Activated CD8-positive, alpha-beta memory T cell treated with anti-CD3 and anti-CD28 coated beads, Interleukin-2, amount 50 U/mL, for 24 hours (primary cell): Measurements from ENCODE around the gene CDK9.
A peak's percentile ranks its signal among the peaks of the same experiment; 100 is the strongest.

Experiments
- DNase-seq: peaks from one replicate; pipeline ENCODE4 v3.0.0-alpha.2; 2020; ENCODE audit errors: extremely low read depth

The CDK9 gene

GRCh38 chr9:127761491-127761956, 24.3 kb upstream of the CDK9 start:
- no peak for DNase-seq

GRCh38 chr9:127762111-127762676, 23.6 kb upstream of the CDK9 start:
- DNase-seq: no peak

- no peak for DNase-seq
These were observed 21.9 kb upstream of the CDK9 start for GRCh38 chr9:127763918-127764384.

- DNase-seq: no peak
These were observed 20.4 kb upstream of the CDK9 start for GRCh38 chr9:127765418-127765817.

DNA sequence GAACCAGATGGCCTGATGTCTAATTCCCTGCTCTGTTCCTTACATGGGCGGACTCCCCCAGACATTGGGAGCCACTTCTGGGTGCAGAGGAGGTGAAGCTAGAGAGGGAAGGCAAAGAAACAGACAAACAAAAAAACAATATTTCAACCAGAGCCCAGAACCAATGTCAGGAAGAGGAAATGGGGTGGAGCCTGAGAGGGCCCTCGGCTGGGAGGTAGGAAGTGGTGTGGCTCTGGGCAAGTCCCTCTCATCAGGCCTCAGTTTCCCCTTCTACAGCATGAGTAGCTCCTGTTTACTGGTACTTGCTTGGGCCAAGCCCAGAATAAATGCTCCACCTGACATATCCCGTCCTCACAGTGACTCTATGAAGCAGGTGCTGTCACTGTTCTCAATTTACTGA, 18.4 kb upstream of the CDK9 start:
- DNase-seq: no peak

DNA sequence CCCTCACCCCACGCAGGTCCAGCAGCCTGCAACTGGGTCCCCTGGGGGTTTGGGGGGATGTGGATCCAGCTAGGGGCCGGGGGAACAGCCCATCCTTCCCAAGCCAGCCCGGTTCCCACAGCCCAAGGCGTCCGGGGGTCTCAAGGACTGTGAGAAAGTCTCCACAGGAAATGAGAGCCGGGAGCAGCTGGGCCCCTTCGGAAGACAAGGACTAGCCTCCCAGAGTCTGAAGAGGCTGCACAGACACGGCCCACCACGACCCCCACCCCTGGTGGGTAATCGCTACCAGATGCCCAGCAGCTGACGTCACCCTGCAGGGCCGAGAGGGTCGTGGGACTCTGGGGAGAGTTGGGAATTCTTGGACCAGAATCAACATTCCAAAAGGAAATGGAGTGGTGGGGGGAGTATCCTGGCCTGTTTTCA, 17.9 kb upstream of the CDK9 start:
- no peak for DNase-seq

DNA sequence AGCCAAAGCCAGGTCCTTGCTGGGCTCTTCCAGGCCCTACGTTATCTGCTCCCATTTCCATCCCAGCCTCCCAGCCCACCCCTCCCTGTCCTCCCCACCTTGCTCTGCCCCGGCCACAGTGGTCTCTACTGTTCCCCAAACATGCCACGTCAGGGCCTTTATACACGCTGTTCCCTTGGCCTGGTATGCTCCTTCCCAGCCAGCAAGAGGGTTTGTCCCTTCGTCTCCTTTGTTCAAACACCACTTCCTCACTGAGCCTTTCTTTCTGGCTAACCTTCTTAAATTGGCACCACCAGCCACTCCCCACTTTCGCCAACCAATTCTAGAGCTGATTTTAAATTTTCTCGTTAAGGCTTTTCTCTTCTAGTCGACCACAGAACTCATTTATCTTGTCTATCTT, 17.1 kb upstream of the CDK9 start:
- no peak for DNase-seq

GRCh38 chr9:127769101-127769500, 16.7 kb upstream of the CDK9 start:
- no peak for DNase-seq

DNA sequence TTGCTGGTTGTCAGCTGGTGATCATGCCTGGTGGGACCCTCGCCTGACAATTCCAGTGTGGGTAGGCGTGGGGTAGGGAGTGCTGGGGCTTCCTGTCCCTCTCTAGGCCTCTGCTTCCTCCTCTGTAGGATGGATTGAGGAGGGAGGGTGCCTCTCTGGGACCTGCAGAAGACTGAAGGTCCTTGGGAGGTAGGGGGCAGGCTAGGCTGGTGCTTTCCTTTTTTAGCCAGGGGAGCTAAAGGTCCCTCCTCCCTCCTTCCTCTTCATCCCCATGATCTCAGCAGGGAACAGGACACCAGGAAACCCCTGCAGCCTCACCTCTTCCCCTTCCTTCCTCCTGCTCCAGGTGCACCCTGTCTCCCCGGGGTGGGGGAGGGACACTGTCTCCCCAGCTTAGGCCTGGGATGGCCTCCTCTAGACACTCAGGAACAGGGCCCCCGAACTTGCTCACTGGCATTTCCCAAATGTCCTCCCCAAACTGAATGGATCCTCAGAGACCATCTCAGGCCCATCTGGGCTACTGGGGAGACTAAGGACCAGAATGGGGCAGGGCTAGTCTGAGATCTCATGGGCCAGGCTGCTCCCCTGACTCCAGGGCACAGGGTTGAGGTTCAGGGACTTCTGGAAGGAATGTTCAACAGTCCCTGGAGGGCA, 15.8 kb upstream of the CDK9 start:
- no peak for DNase-seq

DNA sequence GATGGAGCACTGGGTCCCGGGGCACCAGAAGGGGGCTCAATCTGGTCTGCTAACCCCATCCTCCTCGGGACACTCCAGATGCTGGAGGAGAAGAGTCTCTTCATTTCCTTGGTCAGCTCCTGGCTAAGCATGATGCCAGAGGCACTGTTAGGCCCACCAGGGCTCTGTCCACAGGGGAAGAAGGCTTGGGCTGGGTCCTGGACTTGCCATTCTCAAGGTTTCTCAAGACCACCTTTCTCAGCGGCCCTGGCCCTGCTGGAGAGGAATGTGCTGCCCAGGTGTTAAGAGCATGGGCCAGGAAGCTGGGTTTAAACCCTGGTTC, 15.3 kb upstream of the CDK9 start:
- DNase-seq: no peak

DNA sequence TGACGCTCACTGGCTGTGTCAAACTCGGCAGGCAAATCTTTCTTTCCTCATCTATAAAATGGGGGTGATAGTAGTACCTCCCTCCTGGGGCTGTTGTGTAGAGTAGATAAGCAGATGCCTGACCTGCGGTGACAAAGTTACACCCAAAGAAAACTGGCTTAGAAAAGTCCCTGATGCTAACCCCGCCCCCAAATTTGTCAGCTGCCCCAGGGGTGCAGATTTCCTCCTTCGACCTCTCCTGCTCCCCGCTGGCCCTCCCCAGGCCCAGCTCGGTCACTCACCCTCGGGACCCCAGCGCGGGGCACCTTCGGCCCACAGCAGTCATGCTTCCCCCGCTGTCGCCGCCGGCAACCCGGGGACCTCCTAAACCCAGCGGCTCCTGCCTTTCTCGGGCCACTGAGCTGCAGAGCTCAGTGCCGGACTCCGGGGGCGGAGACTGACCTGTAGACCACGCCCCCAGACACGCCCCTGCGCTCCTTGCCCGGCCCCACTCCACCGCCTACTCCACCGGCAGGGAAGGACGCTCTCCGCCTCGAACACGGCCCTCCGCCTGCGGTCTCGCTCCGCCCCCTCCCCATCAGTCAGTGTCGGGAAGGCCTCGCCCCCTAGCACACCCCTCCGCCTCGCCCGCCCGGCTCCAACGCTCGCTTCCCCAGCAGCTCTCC, 14.8 kb upstream of the CDK9 start:
- DNase-seq: peak; percentile 95

- no peak for DNase-seq
These were observed 14.2 kb upstream of the CDK9 start for GRCh38 chr9:127771570-127772189.

DNA sequence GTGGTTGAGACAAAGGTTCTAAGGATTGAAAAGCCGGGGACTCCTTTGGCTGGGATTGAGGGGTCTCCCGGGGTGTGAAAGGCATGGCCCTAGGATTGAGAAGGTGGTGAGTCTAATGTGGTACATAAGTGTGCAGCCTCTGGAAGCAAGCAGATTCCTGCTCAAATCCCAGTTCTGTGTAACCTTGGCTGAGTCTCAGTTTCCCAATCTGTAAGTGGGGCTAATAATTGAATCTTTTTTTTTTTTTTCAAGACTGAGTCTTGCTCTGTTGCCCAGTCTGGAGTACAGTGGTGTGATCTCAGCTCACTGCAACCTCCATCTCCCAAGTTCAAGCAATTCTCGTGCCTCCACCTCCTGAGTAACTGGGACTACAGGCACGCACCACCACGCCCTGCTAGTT, 13.2 kb upstream of the CDK9 start:
- DNase-seq: no peak

- no peak for DNase-seq
These were observed 12.6 kb upstream of the CDK9 start for GRCh38 chr9:127773272-127773671.

- no peak for DNase-seq
These were observed 11.9 kb upstream of the CDK9 start for GRCh38 chr9:127773981-127774380.

GRCh38 chr9:127776195-127776923, 9.5 kb upstream of the CDK9 start:
- DNase-seq: no peak

GRCh38 chr9:127776924-127777289, 8.9 kb upstream of the CDK9 start:
- DNase-seq: no peak

DNA sequence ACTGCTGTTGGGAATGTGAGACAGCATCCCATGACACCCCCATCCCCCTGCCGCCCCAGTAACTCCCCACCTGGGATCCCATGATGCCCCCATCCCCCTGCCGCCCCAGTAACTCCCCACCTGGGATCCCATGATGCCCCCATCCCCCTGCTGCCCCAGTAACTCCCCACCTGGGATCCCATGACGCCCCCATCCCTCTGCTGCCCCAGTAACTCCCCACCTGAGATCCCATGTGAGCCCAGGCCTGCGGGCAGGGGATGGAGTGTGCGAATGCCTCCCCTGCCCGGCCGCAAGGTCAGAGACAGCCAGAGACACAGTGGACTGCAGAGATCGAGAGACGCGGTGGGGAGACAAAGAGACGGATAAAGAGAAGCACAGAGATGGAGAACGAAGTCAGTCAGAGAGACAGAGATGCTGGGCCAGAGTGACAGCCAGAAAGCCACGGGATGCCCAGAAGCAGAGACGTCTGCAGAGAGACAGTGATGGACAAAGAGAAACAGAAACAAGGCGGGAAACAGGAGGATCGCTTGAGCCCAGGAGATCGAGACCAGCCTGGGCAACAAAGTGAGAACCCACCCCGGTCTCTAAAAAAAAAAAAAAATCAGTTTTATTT, 8.4 kb upstream of the CDK9 start:
- no peak for DNase-seq

DNA sequence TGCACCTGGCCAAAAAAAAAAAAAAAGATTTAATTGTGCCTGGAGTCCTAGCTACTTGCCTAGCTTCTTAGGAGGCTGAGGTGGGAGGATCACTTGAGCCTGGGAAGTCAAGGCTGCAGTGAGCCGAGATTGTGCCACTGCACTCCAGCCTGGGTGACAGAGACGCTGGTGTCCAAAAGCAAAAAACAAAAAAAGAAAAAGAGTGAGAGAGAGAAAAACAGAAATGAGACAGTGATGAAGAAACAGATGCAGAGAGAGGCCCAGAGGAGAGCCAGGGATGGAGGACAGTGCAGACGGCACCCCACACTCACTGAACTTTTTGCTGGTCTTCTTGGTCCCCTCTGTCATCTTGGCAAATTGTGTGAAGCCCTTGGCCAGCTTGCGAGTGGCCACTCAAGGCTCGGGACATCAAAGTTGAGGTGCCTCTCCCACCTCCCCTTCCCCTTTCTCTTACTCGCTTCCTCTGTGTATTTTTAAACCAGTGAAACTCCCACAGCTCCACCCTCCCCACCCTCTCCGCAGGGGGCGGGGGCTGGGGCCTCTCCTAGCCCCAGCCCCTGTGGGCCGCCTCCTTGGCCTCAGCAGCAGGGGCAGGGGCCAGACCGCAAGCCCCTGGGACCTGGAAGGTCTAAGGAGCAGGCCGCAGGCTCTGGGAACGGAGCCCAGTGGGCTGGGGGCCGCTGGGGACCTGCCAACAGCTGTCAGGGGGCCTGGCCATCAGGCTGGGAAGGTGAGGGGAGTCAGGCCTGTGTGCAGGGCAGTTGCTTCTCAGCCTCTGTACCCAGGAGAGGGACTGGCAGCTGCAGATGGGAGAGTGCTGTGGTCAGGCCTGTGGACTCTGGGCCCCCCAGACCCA, 7.3 kb upstream of the CDK9 start, which contains the start of gene SH2D3C:
Gene SH2D3C (minus strand): TSS at position 387 of the 856 bp plus-strand sequence. CDS start 39 bp downstream, at position 348.
- no peak for DNase-seq

DNA sequence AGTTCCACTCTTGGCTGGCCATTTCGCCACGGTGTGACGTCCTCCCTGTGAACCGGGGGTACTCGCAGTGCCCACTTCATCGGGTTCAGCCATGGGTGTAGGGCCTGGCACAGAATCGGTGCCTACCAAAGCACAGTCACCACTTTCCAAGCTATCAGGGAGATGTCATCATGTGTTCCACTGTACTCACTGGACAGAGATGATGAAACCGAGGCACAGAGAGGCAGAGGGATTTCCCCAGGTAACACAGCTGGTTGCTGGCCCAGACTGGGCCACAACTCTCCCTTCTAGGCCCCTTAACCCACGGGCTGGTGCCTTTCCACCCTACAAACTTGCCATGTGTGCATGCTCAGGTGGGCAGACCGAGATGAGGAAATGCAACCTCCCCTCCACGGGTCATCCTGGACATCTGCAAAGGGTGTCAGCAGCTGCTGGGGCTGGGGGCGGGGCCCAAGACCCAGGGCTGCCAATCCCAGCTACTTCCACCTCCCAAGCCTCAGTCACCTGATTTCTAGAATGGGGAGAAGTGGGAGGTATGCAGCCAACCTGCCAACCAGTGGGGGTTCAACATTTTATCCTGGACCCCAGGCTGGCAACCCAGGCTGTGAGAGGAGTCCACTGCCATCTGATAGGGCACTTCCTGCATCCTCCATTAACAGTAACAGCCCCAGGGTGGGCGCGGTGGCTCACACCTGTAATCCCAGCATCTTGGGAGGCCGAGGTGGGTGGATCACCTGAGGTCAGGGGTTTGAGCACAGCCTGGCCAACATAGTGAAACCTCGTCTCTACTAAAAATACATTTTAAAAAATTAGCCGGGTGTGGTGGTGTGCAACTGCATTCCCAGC, 6.5 kb upstream of the CDK9 start:
- peak; percentile 33 for DNase-seq
